ENCODE data around the gene S100A16.

S100A16 gene

DNA sequence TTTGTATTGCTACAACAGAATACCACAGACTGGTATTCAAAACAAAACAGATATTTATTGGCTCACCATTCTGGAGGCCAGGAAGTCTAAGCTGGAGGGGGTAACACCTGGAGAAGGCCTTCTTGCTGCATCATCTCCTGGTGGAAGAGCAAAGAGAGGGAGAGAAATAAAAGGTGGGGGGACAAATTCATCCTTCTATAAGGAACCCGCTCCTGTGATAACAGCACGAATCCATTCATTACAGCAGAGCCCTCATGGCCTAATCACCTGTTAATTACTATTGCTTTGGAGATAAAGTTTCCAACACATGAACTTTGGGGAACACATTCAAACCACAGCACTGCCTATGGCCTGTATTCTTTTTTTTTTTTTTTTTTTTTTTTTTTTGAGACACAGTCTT, 52.7 kb downstream of the S100A16 start:
- no peak for DNase-seq

DNA sequence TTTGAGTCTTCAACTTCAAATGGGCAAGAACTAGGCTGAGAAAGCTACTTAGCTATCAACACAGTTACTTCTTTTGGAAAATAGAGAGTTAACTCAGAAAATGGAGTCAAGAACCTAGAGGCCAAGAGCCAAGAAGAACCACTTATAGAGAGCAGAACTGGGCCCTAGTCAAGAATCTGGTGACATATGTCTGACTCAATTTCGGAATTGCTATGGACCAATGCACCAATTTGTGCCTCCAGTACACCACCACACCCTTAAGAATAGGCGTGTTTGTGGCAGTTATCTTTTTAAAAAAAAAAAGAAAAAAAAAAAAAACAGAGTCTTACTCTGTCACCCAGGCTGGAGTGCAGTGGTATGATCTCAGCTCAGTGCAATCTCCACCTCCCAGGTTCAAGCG, 55.1 kb downstream of the S100A16 start:
- DNase-seq: no peak
